ENCODE results near the gene SHISA5. TPM values are rescaled to one million over a fixed set of nuclear protein-coding genes. Genes with fewer than 3 reads are reported as not detected.

The SHISA5 gene
- total and polyA plus RNA-seq, 2 of the 8 experiments (the other 6 are each of a cell fraction or from before 2014, with no cell fraction given): 196 to 315 TPM

DNA sequence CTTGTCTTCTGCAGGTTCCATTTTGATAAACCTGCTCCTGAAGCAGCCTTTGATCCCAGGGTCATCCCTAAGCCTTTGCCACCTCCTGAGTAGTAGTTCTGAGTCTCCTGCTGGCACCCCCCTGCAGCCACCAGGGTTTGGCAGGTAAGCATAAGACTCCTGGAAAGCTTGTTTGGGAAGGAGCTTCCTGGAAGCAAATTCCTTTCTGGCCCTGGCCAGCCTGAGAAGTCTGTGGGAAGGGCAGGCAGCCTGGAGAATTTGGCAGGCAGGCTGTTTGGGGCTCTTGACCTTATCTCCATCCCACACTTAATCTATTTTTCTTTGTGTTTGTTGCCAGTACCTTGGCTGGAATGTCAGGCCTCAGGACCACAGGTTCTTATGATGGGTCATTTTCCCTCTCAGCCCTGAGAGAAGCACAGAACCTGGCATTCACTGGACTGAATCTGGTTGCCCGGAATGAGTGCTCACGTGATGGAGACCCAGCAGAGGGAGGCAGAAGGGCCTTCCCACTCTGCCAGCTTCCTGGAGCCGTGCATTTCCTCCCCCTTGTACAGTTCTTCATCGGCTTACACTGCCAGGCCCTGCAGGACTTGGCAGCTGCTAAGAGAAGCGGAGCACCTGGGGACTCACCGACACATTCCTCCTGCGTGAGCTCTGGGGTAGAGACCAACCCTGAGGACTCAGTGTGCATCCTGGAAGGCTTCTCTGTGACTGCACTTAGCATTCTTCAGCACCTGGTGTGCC is 44.0 kb downstream of the SHISA5 start:
- no peak overlapping the region for H2AK5ac ChIP-seq (ENCODE audit: low read depth, low read length)
- H3K4me2 ChIP-seq (ENCODE audit: insufficient read depth in 1 of 2, low read depth in 2 of 2, low read length in 2 of 2): no peak overlapping the region
- DNase-seq (ENCODE audit: low read depth in 1 of 2, low spot score in 2 of 2): no peak
- H3K4me3 ChIP-seq (ENCODE audit: extremely low read depth in 1 of 4, insufficient read depth in 2 of 4, low read depth in 3 of 4, low read length in 4 of 4): no peak overlapping the region
- H4K91ac ChIP-seq (replicated peaks; ENCODE audit: insufficient read length, low read length): no peak overlapping the region
- H2BK15ac ChIP-seq (ENCODE audit: low read length): no peak overlapping the region
- no peaks in the 10 kb centered on the region for H3K79me2 ChIP-seq (ENCODE audit: control insufficient read depth in 1 of 2, insufficient read depth in 2 of 2, low read length in 2 of 2)
- no peak overlapping the region for H3K9ac ChIP-seq (replicated peaks in 1 of 4; ENCODE audit: extremely low read depth in 1 of 4, low read depth in 3 of 4, low read length in 3 of 4)
- H3K18ac ChIP-seq (ENCODE audit: extremely low read depth, low read length): no peak overlapping the region
- CTCF ChIA-PET (ENCODE audit: partially characterized antibody): interaction anchor here (0.8 to 21.5 kb wide), 7 partner anchors 10 to 90 kb away, joined by 3 to 251 read pairs (median 3); partner anchors contain the start of gene SHISA5
- H3K23ac ChIP-seq (ENCODE audit: insufficient read length): no peak overlapping the region
- H3K4ac ChIP-seq (replicated peaks; ENCODE audit: insufficient read length, low read depth, low read length): no peak overlapping the region
- H3K27ac ChIP-seq (ENCODE audit: low read depth, low read length): no peak overlapping the region
- no peak overlapping the region for H4K8ac ChIP-seq (ENCODE audit: extremely low read depth, insufficient read depth, low read length)
- POLR2A ChIA-PET (ENCODE audit: partially characterized antibody): interaction anchor here (0.8 to 8.1 kb wide), 4 partner anchors 10 to 16 kb away, joined by 3 to 83 read pairs (median 20); partner anchors contain the start of gene ATRIP
- no peaks in the 10 kb centered on the region for H3K27me3 ChIP-seq (replicated peaks in 1 of 4; ENCODE audit: control insufficient read depth in 3 of 4, extremely low read depth in 1 of 4, insufficient read depth in 3 of 4, low read length in 3 of 4)
- no peak overlapping the region for H2AFZ ChIP-seq (ENCODE audit: low read length)
- no peaks in the 10 kb centered on the region for H3K9me3 ChIP-seq (ENCODE audit: insufficient read depth in 2 of 2, low read depth in 1 of 2, low read length in 1 of 2)
- H2BK12ac ChIP-seq (ENCODE audit: low read depth, low read length): no peak overlapping the region
- no peak overlapping the region for H3K14ac ChIP-seq (ENCODE audit: insufficient read length)
- no peak overlapping the region for H3K56ac ChIP-seq (replicated peaks; ENCODE audit: insufficient read length, low read depth, low read length)
- H4K20me1 ChIP-seq (replicated peaks in 1 of 2; ENCODE audit: control insufficient read depth in 1 of 2, insufficient read depth in 2 of 2, low read length in 2 of 2): peaks cover 0 to 7% of the 10 kb centered on the region in 2 experiments
- H2BK5ac ChIP-seq (ENCODE audit: low read depth, low read length): no peak overlapping the region
- TF ChIP-seq POLR2A (IDR thresholded peaks at IDR 0.05; ENCODE audit: control extremely low read depth in 1 of 2, low read depth in 2 of 2, low read length in 2 of 2) (no peak), TCF12 (IDR thresholded peaks at IDR 0.05; ENCODE audit: low read depth, low read length) (no peak), RAD21 (IDR thresholded peaks at IDR 0.05 in 1 of 2, conservative IDR thresholded peaks at IDR 0.05 in 1 of 2; ENCODE audit: low read depth in 2 of 2, low read length in 2 of 2) (no peak), SUZ12 (IDR thresholded peaks at IDR 0.05; ENCODE audit: low read length) (no peak)
- TF ChIP-seq, protein P1, sequence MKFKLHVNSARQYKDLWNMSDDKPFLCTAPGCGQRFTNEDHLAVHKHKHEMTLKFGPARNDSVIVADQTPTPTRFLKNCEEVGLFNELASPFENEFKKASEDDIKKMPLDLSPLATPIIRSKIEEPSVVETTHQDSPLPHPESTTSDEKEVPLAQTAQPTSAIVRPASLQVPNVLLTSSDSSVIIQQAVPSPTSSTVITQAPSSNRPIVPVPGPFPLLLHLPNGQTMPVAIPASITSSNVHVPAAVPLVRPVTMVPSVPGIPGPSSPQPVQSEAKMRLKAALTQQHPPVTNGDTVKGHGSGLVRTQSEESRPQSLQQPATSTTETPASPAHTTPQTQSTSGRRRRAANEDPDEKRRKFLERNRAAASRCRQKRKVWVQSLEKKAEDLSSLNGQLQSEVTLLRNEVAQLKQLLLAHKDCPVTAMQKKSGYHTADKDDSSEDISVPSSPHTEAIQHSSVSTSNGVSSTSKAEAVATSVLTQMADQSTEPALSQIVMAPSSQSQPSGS (IDR thresholded peaks at IDR 0.05; ENCODE audit: low read length): no peak
- no peak overlapping the region for H2BK20ac ChIP-seq (ENCODE audit: low read length)
- H2BK120ac ChIP-seq (replicated peaks; ENCODE audit: low read depth, low read length): no peak overlapping the region
- no peaks in the 10 kb centered on the region; the same call in 1 of the 2 replicates for H3K79me1 ChIP-seq (ENCODE audit: low read depth, low read length)
- no peak for FAIRE-seq
- peaks cover 14 to 48% (median 37%) of the 10 kb centered on the region in 4 experiments for H3K36me3 ChIP-seq (ENCODE audit: control insufficient read depth in 2 of 4, insufficient read depth in 4 of 4, low read length in 3 of 4)
- no peak overlapping the region for H4K5ac ChIP-seq (ENCODE audit: insufficient read length, low read depth, low read length)
- 91% methylated on average over 7 of the region's 7 CpGs; no CpG with 5 or more reads in 1 of the 2 experiments for WGBS, 2 experiments (ENCODE audit: extremely low coverage in 1 of 2, insufficient coverage in 1 of 2, insufficient read length in 1 of 2, insufficient replicate concordance in 2 of 2, low coverage in 1 of 2, low lambda C conversion rate in 2 of 2, missing lambda C conversion rate in 1 of 2)
- H3K4me1 ChIP-seq (replicated peaks in 1 of 4; ENCODE audit: control insufficient read depth in 3 of 4, insufficient read depth in 4 of 4, low read length in 3 of 4): peaks cover 0 to 3% (median 0%) of the 10 kb centered on the region in 4 experiments; a peak in 1 of 7 replicates
- no peaks in the 10 kb centered on the region for H3K23me2 ChIP-seq (ENCODE audit: low read depth, low read length)

All from H1 (cell line).